Measurements from ENCODE around the gene MMP10.

Gene MMP10

DNA sequence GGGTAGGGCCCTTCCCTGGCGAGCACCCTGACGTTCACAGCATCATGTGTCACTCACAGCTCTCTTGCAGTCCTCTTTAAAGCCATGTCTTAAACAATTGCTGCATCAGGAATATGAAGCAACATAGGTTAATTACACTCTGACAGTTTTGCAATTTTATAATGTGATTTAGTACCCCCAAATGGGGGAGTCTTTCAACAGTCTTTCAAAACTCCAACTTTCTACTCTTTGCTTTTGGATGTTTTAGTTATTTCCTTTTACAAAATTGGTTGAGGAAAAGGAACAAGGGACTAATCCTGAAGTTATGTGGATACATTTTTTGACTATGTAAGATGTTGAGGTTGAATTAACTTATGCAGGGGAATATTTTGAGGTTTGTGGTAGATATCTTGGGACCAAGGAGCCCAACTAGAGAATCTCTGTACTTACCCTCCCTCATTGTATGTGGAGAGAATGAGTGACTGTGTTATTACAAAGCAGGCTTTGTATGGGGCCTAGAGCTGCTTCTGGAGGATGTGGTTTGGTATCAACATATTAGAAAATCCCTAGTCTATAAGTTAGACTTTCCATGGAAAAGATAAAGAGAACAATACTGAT, 55.4 kb downstream of the MMP10 start, which contains the start of gene MMP8:
Gene MMP8, minus strand, starts transcription at position 51 of the 597 bp plus-strand sequence. CDS start 99 bp downstream, outside the sequence.
- DNase-seq = no peak

DNA sequence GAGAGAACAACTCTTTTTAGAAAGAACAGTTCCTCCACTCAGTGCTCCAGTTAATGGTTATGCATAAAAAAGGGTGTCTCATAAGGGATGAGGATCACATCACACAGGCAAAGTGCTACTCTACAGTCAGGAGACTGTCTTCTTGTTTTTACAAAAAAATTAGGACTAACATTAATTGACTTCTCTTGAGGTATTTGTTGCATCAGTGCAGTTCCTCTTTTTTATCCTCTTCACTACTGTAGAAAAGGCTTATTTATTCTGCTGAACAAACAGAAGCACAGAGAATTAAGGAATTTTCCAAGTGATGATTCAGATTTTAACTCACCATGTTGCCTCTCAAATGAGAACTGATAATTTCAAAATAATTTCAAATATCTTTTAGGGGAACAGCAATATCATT, 57.6 kb downstream of the MMP10 start:
- no peak for DNase-seq
